T-helper 1 cell treated with Interleukin-12 subunit alpha and Interleukin-12 subunit beta and Interleukin-4 antibody, amounts not matched to agents 30 ng/mL and 1 ng/mL, for 36 hours (primary cell): Measurements from ENCODE around the gene ARHGAP8. TPM values are rescaled to one million over a fixed set of nuclear protein-coding genes. Genes with fewer than 3 reads are reported as not detected.

Source experiments
- intact Hi-C: fragments of 100-400 bp; cut with micrococcal nuclease; formaldehyde crosslinking; loops from one replicate; pipeline ENCODE4 v1.15.1; 2024
- total RNA-seq: library from RNA; stranded (reverse); gene quantifications from 2 replicates; pipeline ENCODE4 v1.2.3, GENCODE V29; 2022

Gene ARHGAP8
- total RNA-seq, 1 donor from 2014 or later, result 0.44 TPM

- intact Hi-C loops, result no loop called here
Measured at GRCh38 chr22:44724416-44724815, 28.0 kb upstream of the ARHGAP8 start.

GRCh38 chr22:44724859-44725258 is 27.5 kb upstream of the ARHGAP8 start:
- intact Hi-C loops, result no loop called here

- intact Hi-C loops, result no loop called here
Measured at GRCh38 chr22:44726439-44726838, 25.9 kb upstream of the ARHGAP8 start.

- intact Hi-C loops, result no loop called here
Measured at GRCh38 chr22:44727148-44727547, 25.2 kb upstream of the ARHGAP8 start.

GRCh38 chr22:44727709-44728108 is 24.7 kb upstream of the ARHGAP8 start:
- intact Hi-C loops, result no loop called here

- intact Hi-C loops, result no loop called here
Measured at GRCh38 chr22:44728761-44729324, 23.5 kb upstream of the ARHGAP8 start.

- intact Hi-C loops, result no loop called here
Measured at GRCh38 chr22:44729391-44730021, 22.9 kb upstream of the ARHGAP8 start.

- intact Hi-C loops, result no loop called here
Measured at GRCh38 chr22:44730022-44730393, 22.4 kb upstream of the ARHGAP8 start.

- intact Hi-C loops, result no loop called here
Measured at GRCh38 chr22:44730490-44731356, 21.7 kb upstream of the ARHGAP8 start.

GRCh38 chr22:44731357-44731970 is 20.9 kb upstream of the ARHGAP8 start:
- intact Hi-C loops, result no loop called here

GRCh38 chr22:44732017-44732561 is 20.3 kb upstream of the ARHGAP8 start:
- intact Hi-C loops, result no loop called here

GRCh38 chr22:44732661-44733060 is 19.7 kb upstream of the ARHGAP8 start:
- intact Hi-C loops, result no loop called here

- intact Hi-C loops, result no loop called here
Measured at GRCh38 chr22:44733426-44734106, 18.8 kb upstream of the ARHGAP8 start.

GRCh38 chr22:44734278-44734677 is 18.1 kb upstream of the ARHGAP8 start:
- intact Hi-C loops, result no loop called here

GRCh38 chr22:44734801-44735517 is 17.4 kb upstream of the ARHGAP8 start:
- intact Hi-C loops, result no loop called here

- intact Hi-C loops, result loop anchor here (1.0 kb wide), 1 partner anchor 38 kb away; no protein-coding TSS in a partner anchor
Measured at GRCh38 chr22:44735518-44736428, 16.6 kb upstream of the ARHGAP8 start.

- intact Hi-C loops, result loop anchor here (1.0 kb wide), 1 partner anchor 39 kb away; no protein-coding TSS in a partner anchor
Measured at GRCh38 chr22:44736581-44737405, 15.6 kb upstream of the ARHGAP8 start.
